ENCODE results near the gene KREMEN2.
"Not testable (repeated sequence)": the region's sequence is repeated elsewhere in the genome, so short reads cannot be mapped to it uniquely, and the experiment has no call there.

The KREMEN2 gene

GRCh38 chr16:2963723-2964474 lies at the start of gene KREMEN2:
Gene KREMEN2, plus strand, starts transcription at chr16:2964275. Its CDS starts 246 bp downstream, at chr16:2964521.
- peak in 1 of 4 experiments; percentile 20 for DNase-seq

- no peak for DNase-seq
Measured at GRCh38 chr16:2915196-2915929, 48.7 kb upstream of the KREMEN2 start.

DNA sequence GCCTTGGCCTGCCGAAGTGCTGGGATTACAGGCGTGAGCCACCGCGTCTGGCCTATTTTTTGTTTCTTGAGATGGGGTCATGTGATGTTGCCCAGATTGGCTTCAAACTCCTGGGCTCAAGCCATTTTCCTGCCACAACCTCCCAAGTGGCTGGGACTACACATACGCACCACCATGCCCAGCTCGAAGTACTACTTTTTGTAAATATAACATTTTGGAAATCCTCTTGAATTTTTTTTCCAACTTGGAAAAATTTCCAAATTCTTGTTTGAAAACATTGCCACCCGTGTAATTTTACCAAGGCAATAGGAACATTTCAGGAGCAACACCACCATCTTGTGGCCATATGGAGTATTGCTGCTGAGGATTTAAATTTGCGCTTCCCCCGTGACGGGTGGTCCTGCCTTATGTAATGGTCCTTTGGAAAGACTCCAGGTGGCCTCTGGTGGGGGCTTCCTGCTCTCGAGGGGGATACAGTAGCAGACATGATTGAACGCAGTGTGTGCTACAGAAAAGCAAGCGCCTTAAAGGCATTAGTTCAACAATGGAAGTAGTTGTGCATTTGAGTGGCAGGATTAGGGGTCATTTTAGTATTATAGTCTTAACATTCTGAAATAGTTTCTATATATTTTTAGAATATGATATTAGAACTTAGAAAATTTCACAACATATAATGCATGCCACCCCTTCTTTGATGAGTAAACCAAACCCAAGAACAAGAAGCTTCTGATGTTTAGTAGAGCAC lies 44.4 kb upstream of the KREMEN2 start:
- DNase-seq, result peak in 3 of 4 experiments; percentile 26 to 30 (median 27)

- no peak for DNase-seq
Measured at GRCh38 chr16:2923481-2923880, 40.6 kb upstream of the KREMEN2 start.

DNA sequence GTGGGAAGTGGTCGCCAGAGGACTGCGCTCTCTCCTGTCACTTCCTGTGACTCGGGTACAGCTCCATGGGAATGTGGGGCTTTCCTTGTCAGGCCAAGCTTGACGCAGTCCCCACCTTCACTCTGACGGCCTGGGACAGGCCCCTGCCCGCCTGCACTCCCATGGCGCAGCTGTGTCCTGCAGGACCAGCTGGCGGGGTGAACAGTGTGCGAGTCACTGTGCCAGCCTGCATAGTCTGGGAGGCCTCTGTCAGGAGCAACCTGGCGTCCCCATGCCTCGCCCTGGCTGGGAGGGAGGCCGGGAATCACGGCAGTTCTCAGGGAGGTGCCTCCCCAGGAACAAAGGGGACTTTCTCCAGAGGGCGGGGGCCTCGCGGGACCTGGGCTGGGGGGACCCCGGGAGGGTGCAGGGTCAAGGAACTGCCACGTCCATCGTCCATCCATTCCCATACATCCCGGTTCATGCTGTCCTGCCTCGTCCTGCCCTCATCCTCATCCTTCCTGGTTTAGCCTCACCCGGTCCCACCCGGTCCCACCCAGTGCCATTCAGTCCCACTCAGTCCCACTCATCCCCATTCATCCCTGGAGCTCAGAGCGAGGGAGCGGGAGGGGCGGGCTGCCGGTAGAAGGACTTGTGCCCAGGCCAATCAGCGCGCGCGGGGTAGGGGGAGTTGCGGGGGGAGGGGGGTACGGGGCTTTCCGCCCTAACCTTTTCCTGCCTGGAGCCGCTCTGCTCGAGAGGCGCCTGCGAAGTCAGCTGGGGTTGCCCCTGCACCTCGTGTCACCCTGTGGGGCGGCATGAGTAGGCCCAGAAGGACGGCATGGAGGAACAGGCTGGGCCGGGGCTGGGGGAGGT lies 38.9 kb upstream of the KREMEN2 start:
- DNase-seq, result no peak

DNA sequence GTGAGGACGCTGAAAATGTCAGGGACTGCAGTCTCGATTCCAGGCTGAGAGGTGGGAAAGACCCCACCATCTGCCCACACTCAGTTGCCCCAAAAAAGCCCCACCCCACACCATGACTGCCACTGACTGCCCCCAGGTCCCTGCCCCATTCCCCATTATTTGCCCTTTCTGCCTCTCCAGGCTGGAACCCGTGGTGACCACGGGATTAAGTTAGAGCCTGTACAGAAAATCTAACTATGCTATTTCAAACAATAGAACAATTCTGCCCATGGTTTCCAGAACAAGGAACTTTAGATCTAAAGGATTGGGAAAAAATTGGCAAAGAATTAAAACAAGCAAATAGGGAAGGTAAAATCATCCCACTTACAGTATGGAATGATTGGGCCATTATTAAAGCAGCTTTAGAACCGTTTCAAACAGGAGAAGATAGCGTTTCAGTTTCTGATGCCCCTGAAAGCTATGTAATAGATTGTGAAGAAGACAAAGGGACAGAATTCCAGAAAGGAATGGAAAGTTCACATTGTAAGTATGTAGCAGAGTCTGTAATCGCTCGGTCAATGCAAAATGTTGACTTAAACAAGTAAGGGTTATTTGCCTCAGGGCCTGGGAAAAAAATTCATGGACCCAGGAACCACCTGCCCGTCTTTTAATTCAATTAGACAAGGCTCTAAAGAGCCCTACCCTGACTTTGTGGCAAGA lies 38.0 kb upstream of the KREMEN2 start:
- no peak for DNase-seq

GRCh38 chr16:2926650-2926999 lies 37.5 kb upstream of the KREMEN2 start:
- DNase-seq, result no peak

GRCh38 chr16:2927010-2927646 lies 36.9 kb upstream of the KREMEN2 start:
- peak; percentile 67 to 77 (median 72) for DNase-seq

GRCh38 chr16:2928151-2928550 lies 35.9 kb upstream of the KREMEN2 start:
- DNase-seq, result not testable (repeated sequence)

GRCh38 chr16:2928796-2929195 lies 35.3 kb upstream of the KREMEN2 start:
- no peak for DNase-seq

- no peak for DNase-seq
Measured at GRCh38 chr16:2929693-2930092, 34.4 kb upstream of the KREMEN2 start.

GRCh38 chr16:2930236-2930635 lies 33.8 kb upstream of the KREMEN2 start:
- no peak for DNase-seq

- not testable (repeated sequence) for DNase-seq
Measured at GRCh38 chr16:2931231-2931914, 32.7 kb upstream of the KREMEN2 start.

- no peak for DNase-seq
Measured at GRCh38 chr16:2933136-2933535, 30.9 kb upstream of the KREMEN2 start.

GRCh38 chr16:2933701-2934100 lies 30.4 kb upstream of the KREMEN2 start:
- DNase-seq, result no peak

- no peak for DNase-seq
Measured at GRCh38 chr16:2934450-2934849, 29.6 kb upstream of the KREMEN2 start.

DNA sequence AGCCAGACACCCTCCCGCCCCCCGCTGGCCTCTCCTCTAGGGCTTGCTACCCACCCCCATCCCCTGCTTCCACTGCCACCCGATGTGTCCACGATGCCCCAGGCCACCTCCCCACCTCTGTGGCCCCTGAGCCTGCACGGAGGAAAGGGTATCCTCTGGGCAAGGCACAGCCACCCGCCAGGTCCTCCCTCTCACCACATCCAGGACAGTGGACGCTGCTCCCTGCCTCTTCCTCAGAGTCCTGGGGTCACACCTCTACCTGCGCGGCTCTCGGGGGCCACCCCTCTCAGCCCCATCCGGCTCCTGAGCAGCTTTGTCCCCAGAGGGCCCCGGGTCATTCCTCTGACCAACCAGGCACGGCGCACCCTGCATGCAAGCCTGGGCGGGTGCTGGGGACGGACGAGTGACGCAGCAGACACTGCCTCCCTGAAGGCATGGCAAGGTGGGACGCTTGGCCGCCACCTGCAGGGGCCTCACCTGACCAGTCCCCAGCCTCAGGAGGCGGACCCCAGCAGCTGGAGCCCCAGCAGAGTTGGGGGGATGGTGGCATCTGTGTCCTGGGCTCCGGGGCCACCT lies 27.6 kb upstream of the KREMEN2 start:
- no peak for DNase-seq

DNA sequence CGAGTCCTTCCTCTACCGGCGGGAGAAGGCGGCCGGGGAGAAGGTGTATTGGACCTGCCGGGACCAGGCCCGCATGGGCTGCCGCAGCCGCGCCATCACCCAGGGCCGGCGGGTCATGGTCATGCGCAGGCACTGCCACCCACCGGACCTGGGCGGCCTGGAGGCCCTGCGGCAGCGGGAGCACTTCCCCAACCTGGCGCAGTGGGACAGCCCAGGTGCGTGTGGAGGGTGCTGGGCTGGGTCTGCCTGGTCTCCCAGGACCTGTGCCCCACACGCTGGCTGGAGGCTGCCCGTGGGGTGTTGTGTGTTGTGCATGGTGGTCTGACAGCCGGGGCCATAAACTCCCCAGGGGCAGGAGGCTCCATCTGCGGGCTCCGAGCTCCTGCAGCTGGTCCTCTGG lies 26.9 kb upstream of the KREMEN2 start:
- DNase-seq, result no peak

- no peak for DNase-seq
Measured at GRCh38 chr16:2938206-2938605, 25.9 kb upstream of the KREMEN2 start.

GRCh38 chr16:2939968-2940367 lies 24.1 kb upstream of the KREMEN2 start:
- no peak for DNase-seq

DNA sequence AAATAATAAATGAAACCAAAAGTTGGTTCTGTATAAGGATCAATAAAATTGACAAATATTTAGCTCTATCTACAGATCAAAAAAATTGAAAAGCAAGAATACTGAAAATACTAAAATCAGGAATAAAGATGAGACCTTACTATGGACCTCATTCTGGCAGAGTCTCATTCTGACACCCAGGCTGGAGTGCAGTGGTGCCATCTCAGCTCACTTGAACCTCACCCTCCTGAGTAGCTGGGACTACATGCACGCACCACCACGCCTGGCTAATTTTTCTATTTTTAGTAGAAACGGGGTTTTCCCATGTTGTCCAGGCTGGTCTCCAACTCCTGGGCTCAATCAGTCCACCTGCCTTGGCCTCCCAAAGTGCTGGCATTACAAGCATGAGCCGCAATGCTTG lies 22.0 kb upstream of the KREMEN2 start:
- no peak for DNase-seq
